Lower leg skin (tissue), 4 donors: ENCODE data around the gene GOLGA7B. TPM values are rescaled to one million over a fixed set of nuclear protein-coding genes. Genes with fewer than 3 reads are reported as not detected.

Experiments
- DNase-seq, 2 donors: peaks; one replicate each; pipeline ENCODE4 v3.0.0-alpha.2; 2019; ENCODE audit warnings: low spot score in 2 of 2
- H3K4me3 ChIP-seq: fragments of 200-600 bp; sonication (generic); 2 replicates; pipeline ENCODE4 v1.5.1; 2017; ENCODE audit warnings: mild to moderate bottlenecking, low read depth; ENCODE audit not compliant: poor library complexity, severe bottlenecking
- CTCF ChIP-seq, 3 donors: fragments of 450-650 bp; IDR thresholded peaks; one replicate each; pipeline ENCODE4 v1.5.1; 2016; ENCODE audit warnings: antibody characterized with exemption in 3 of 3, mild to moderate bottlenecking in 3 of 3, moderate library complexity in 2 of 3
- POLR2A ChIP-seq, 2 donors: fragments of 450-650 bp; IDR thresholded peaks; one replicate each; pipeline ENCODE4 v1.6.1; 2016 to 2017; ENCODE audit warnings: antibody characterized with exemption in 2 of 2, mild to moderate bottlenecking in 1 of 2, moderate library complexity in 1 of 2
- WGBS, 2 donors: methylation state at CpG; one replicate each; pipeline ENCODE4 v1.1.5; 2018; 5-methylcytosine and 5-hydroxymethylcytosine counted together
- intact Hi-C: fragments of 100-400 bp; cut with DNase I; formaldehyde crosslinking; loops from one replicate; pipeline ENCODE4 v1.15.0; 2023; ENCODE audit warnings: low total_unique reads
- total RNA-seq, 4 donors: library from RNA; depleted of rRNA; stranded (reverse); fragments of >200 nt; gene quantifications; one replicate each; pipeline ENCODE4 v1.1.0, GENCODE V29; 2016

GOLGA7B gene
- total RNA-seq, 4 donors from 2014 or later = 7.3 to 17.3 (median 7.8) TPM

GRCh38 chr10:97863808-97864207 lies 14.2 kb downstream of the GOLGA7B start:
- intact Hi-C loops = no loop called here

GRCh38 chr10:97865488-97865887 lies 15.8 kb downstream of the GOLGA7B start:
- no peak for TF ChIP-seq POLR2A (IDR thresholded peaks at IDR 0.05)
- no peak for TF ChIP-seq CTCF (IDR thresholded peaks at IDR 0.05)
- H3K4me3 ChIP-seq = no peak overlapping the region
- WGBS, 2 donors = 67 to 85% methylated on average over 12 to 18 of the region's 18 CpGs
- intact Hi-C loops = no loop called here
- no peak for DNase-seq

More at GRCh38 chr10:97863808-97864207, 14.2 kb downstream of the GOLGA7B start:
- H3K4me3 ChIP-seq = no peak overlapping the region
- no peak for DNase-seq
- 90 to 95% methylated on average over 11 of the region's 11 CpGs for WGBS, 2 donors
- TF ChIP-seq POLR2A (IDR thresholded peaks at IDR 0.05) (no peak), CTCF (IDR thresholded peaks at IDR 0.05) (no peak)

- 93 to 95% methylated on average over 9 to 10 of the region's 10 CpGs for WGBS, 2 donors
- intact Hi-C loops = no loop called here
- no peak overlapping the region for H3K4me3 ChIP-seq
- no peak for TF ChIP-seq CTCF (IDR thresholded peaks at IDR 0.05)
- TF ChIP-seq POLR2A (IDR thresholded peaks at IDR 0.05) = no peak
- no peak for DNase-seq
These were observed 17.0 kb downstream of the GOLGA7B start for GRCh38 chr10:97866524-97867219.

- H3K4me3 ChIP-seq = no peak overlapping the region
- intact Hi-C loops = no loop called here
- TF ChIP-seq POLR2A (IDR thresholded peaks at IDR 0.05) = no peak
- no peak for TF ChIP-seq CTCF (IDR thresholded peaks at IDR 0.05)
- DNase-seq = no peak
- 89 to 90% methylated on average over 10 of the region's 10 CpGs for WGBS, 2 donors
These were observed 17.7 kb downstream of the GOLGA7B start for GRCh38 chr10:97867220-97867800.

GRCh38 chr10:97868134-97868685 lies 18.6 kb downstream of the GOLGA7B start:
- DNase-seq = no peak
- H3K4me3 ChIP-seq = no peak overlapping the region
- intact Hi-C loops = no loop called here
- 21 to 49% methylated on average over 3 to 4 of the region's 4 CpGs for WGBS, 2 donors
- TF ChIP-seq POLR2A (IDR thresholded peaks at IDR 0.05) (no peak), CTCF (IDR thresholded peaks at IDR 0.05) (no peak)
